ENCODE measurements around the gene COL25A1. TPM values are rescaled to one million over a fixed set of nuclear protein-coding genes. Genes with fewer than 3 reads are reported as not detected.

The COL25A1 gene
- total RNA-seq, 1 donor from 2014 or later: 1.3 TPM

DNA sequence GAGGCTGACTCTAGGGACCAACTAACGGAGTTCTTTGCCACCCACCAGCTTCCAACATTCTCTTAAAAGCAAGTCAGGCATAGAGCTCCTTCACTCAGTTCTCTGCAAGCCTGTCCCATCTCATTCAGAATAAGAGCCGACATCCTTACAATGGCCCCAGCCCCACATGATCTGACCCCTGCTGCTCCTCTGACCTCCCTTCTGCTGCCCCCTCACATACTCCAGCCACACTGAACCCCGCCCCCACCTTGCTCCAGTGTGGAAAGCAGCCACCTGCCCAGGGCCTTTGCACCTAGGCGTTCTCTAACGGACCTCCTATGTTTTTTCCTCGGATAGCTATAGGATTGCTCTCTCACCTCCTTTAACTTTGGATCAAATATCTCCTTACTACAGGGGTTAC lies 396.5 kb downstream of the COL25A1 start:
- DNase-seq (ENCODE audit: extremely low spot score, unreplicated experiment): no peak
- H3K4me3 Mint-ChIP-seq (ENCODE audit: unreplicated experiment): no peak overlapping the region
- H3K27ac Mint-ChIP-seq (ENCODE audit: unreplicated experiment): no peak overlapping the region
- H3K4me1 Mint-ChIP-seq (ENCODE audit: unreplicated experiment): no peaks in the 10 kb centered on the region
- TF ChIP-seq, protein P1, sequence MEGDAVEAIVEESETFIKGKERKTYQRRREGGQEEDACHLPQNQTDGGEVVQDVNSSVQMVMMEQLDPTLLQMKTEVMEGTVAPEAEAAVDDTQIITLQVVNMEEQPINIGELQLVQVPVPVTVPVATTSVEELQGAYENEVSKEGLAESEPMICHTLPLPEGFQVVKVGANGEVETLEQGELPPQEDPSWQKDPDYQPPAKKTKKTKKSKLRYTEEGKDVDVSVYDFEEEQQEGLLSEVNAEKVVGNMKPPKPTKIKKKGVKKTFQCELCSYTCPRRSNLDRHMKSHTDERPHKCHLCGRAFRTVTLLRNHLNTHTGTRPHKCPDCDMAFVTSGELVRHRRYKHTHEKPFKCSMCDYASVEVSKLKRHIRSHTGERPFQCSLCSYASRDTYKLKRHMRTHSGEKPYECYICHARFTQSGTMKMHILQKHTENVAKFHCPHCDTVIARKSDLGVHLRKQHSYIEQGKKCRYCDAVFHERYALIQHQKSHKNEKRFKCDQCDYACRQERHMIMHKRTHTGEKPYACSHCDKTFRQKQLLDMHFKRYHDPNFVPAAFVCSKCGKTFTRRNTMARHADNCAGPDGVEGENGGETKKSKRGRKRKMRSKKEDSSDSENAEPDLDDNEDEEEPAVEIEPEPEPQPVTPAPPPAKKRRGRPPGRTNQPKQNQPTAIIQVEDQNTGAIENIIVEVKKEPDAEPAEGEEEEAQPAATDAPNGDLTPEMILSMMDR (IDR thresholded peaks at IDR 0.05): no peak
- no peaks in the 10 kb centered on the region for H3K27me3 Mint-ChIP-seq (ENCODE audit: unreplicated experiment)
- no peaks in the 10 kb centered on the region for H3K36me3 Mint-ChIP-seq (ENCODE audit: unreplicated experiment)
- no peaks in the 10 kb centered on the region for H3K9me3 Mint-ChIP-seq (ENCODE audit: unreplicated experiment)

DNA sequence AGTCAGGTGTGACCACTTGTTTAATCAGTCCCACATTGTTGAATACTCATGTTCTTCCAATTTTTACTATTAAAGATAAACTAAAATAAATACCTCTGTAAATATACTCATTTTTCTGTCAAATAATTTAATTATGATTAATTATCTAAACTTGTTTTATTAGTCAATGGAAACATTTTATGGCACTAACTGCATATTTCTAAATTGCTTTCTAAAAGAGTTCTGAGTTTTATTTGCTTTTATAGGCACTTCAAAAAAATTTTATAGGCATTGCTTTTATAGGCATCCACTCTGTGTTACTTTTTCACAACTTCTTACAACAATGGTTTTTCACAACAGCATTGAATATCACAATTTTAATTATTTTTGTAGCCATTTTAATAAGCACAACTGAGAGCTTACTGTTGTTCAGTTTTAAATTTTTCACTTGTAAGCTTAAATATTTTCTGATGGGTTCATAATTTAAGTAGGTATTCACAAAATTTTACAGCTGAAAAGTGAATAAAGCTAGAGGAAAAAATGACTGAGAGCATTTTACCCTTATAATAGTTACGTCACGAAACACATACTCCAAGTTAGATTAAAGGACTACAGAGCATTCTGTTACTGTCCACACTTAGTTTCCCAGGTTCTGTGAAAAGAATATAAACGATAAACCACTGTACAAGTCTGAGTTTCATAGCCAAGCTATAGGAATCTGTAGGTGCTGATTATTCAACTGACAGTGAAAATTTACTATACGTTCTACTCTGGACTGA lies 398.8 kb downstream of the COL25A1 start:
- H3K4me1 Mint-ChIP-seq (ENCODE audit: unreplicated experiment): no peaks in the 10 kb centered on the region
- no peak overlapping the region for H3K27ac Mint-ChIP-seq (ENCODE audit: unreplicated experiment)

DNA sequence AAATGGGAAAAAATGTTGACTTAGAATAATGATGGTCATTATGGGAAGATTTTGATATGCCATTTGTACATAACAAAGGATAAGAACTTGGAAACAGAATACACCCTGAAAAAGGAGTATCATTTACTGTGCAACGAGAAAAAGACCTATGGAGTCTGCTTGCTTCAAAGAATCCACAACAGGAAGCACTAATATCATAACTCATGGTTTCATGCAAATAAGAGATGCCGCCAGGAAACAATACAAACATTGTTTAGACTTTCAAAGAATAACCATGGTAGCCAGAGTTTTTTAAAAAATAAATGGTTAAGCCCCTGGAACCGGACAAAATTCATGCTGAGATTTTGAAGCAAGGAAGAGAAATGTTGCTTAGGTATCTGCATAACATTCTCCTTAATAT lies 399.7 kb downstream of the COL25A1 start:
- Mint-ChIP-seq H3K4me1 (ENCODE audit: unreplicated experiment) (no peaks in the 10 kb centered on the region), H3K4me3 (ENCODE audit: unreplicated experiment) (no peak overlapping the region), H3K36me3 (ENCODE audit: unreplicated experiment) (no peaks in the 10 kb centered on the region), H3K27ac (ENCODE audit: unreplicated experiment) (no peak overlapping the region), H3K27me3 (ENCODE audit: unreplicated experiment) (no peaks in the 10 kb centered on the region), H3K9me3 (ENCODE audit: unreplicated experiment) (no peaks in the 10 kb centered on the region)
- TF ChIP-seq, protein P1 (IDR thresholded peaks at IDR 0.05): no peak
- DNase-seq (ENCODE audit: extremely low spot score, unreplicated experiment): no peak

More for the DNA sequence above, 398.8 kb downstream of the COL25A1 start:
- Mint-ChIP-seq H3K4me3 (ENCODE audit: unreplicated experiment) (no peak overlapping the region), H3K36me3 (ENCODE audit: unreplicated experiment) (no peaks in the 10 kb centered on the region), H3K27me3 (ENCODE audit: unreplicated experiment) (no peaks in the 10 kb centered on the region), H3K9me3 (ENCODE audit: unreplicated experiment) (no peaks in the 10 kb centered on the region)
- TF ChIP-seq, protein P1 (IDR thresholded peaks at IDR 0.05): no peak
- no peak for DNase-seq (ENCODE audit: extremely low spot score, unreplicated experiment)

DNA sequence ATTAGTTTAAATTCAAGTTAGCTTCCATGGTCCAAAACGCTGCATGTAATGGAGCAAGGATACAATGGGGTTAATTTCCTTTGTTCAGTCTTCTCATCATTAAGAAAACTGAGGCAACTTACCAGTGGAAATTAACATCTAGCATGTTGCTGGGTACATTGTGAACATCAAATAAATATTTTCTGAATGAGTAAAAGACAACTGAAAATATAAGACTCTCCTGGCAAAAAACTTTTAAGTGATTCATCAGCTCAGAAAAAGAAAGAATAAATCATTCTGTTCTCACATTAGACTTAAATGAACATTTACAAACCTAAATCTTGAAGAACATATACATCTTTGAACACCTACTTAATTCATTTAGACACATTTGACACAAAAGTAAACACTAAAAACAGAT lies 401.2 kb downstream of the COL25A1 start:
- Mint-ChIP-seq H3K4me1 (ENCODE audit: unreplicated experiment) (no peaks in the 10 kb centered on the region), H3K9me3 (ENCODE audit: unreplicated experiment) (no peaks in the 10 kb centered on the region), H3K27ac (ENCODE audit: unreplicated experiment) (no peak overlapping the region), H3K27me3 (ENCODE audit: unreplicated experiment) (no peaks in the 10 kb centered on the region), H3K36me3 (ENCODE audit: unreplicated experiment) (no peaks in the 10 kb centered on the region), H3K4me3 (ENCODE audit: unreplicated experiment) (no peak overlapping the region)
- TF ChIP-seq, protein P1 (IDR thresholded peaks at IDR 0.05): no peak
- no peak for DNase-seq (ENCODE audit: extremely low spot score, unreplicated experiment)

DNA sequence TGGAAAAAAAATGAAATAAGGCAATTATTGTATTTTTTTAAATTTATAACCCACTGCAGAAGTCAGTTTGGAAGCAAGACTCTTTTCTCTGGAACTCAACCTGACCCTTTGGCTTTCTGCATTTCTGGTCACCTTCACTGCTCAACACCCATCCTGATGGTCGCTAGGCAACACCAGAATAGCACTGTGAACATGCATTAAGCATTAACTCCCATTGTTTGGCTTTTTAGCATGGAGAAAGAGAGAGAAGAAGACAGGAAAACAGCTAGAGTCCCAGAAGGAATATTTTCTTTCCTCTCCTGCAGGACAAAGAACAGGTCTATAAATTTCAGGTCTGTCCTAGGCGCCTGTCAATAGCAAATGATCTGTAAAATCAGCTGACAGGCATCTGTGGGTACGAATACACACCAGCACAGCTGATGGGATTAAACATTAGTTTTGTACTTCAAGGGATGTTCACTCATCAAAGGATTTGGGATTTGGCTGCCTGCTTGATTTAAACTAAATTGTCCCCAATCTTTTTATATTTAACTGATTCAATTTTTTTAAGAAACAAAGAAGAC lies 402.4 kb downstream of the COL25A1 start:
- no peaks in the 10 kb centered on the region for H3K36me3 Mint-ChIP-seq (ENCODE audit: unreplicated experiment)
- no peak for DNase-seq (ENCODE audit: extremely low spot score, unreplicated experiment)
- no peaks in the 10 kb centered on the region for H3K27me3 Mint-ChIP-seq (ENCODE audit: unreplicated experiment)
- TF ChIP-seq, protein P1 (IDR thresholded peaks at IDR 0.05): no peak
- no peak overlapping the region for H3K4me3 Mint-ChIP-seq (ENCODE audit: unreplicated experiment)
- no peaks in the 10 kb centered on the region for H3K4me1 Mint-ChIP-seq (ENCODE audit: unreplicated experiment)
- no peaks in the 10 kb centered on the region for H3K9me3 Mint-ChIP-seq (ENCODE audit: unreplicated experiment)
- H3K27ac Mint-ChIP-seq (ENCODE audit: unreplicated experiment): no peak overlapping the region
